GM20431 (cell line): ENCODE data around the gene MAD1L1.

Experiments used
- in situ Hi-C: fragments of 300-500 bp; cut with MseI, MboI; formaldehyde crosslinking; loops from one replicate; pipeline ENCODE4 v1.15.0; 2020; ENCODE audit warnings: low sequenced_read_pairs; ENCODE audit not compliant: unreplicated experiment

The MAD1L1 gene

DNA sequence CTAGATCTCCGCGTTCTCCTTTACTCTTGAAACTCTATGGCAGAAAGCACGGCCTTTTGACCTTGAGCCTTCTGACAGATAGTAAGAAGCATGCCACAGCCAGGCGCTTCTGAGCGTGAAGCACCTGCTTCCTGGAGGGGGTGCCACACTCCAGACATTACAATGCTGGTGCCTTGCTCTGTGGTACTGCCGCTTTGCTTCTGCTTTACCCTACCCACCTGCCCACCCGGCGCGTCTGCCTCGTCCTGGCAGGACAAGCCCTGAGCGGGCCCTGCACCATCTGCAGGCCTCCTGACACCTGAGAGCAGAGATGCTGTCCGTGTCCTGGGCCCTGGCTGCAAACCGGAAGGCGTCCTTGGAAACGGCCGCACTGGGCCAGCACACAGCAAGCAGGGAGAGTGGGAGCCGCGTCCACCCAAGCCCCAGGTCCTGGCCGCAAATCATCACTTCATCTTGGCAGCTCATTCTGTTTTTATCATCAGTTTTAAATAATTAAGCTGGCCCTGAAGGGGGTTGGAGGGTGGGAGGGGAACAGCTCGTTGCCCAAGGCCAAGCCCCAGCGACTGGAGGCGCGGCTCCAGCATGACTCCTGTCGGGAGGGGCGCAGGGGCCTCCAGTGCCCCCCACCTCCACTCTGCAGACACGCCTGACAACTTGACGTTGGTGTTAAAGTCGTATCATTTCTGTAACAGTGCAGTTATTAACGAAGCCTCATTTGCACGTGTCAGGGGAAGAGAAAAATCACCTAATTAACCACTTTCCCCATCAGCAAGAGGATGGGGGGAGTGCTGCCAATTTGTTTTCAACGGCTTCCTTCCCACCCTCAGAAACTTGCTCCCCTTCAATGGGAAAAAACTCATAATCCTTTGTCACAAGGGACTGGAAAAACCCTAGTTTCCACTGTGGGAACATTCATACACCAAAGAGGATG is 132.2 kb downstream of the MAD1L1 start:
- in situ Hi-C loops: no loop called here

DNA sequence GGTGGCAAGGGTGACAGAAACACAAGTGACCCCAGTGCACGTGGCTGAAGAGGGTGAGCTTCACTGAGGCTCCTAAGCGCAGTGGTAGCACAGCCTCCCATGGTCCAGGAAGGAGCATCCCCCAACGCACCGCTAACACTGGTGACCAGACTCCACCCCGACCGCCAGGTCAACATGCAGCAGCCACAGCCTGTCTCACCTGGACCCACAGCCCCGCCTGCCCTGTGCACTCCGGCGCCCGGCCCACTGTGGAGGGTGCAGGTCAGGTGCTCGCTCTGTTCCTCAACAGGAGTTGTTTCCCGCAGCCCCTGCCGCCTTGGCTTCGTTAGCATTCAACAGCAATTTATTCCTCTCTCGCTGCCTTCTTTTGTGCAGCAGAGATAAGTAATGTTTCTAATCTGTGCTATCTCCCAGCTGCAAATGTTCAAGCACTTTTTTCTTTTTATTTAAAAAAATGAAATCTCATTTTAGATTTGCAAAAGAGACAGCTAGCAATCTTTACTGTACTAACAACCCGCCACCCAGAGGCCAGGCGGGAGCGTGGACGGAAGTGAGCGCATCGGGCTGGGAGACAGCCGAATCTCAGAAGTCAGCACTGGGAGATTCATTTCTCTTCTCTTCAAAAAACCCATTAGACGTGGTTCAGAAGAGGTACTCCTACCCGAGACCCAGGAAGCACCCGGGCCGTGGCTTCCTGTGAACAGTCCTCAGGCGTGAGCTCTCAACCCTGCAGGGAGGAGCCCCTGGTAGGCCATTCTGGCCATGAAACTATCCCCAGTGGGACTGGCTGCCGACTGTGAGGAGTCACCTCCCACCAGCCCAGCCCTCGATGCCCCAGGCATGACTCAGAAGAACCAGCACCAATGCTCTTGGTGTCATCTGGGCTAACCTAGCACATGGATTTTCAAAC is 133.4 kb downstream of the MAD1L1 start:
- in situ Hi-C loops: no loop called here

DNA sequence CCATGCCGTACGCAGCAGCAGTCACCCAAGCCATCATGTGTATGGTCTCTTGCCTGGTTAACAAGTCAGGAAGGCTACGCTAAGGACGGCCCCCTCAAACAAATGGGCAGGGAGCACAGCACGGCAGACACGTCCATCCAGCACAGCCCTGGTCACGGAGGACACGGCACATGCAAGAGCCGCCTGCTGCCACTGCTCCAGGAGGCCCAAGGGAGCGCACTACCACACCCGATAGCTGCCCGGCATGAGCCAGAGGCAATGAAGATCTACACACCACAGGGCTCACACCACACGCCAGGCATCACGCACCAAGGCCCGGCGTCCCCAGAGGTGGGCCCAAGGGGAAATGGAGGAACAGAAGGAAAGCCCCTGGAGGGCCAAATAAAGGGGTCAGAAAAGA is 134.2 kb downstream of the MAD1L1 start:
- in situ Hi-C loops: no loop called here

DNA sequence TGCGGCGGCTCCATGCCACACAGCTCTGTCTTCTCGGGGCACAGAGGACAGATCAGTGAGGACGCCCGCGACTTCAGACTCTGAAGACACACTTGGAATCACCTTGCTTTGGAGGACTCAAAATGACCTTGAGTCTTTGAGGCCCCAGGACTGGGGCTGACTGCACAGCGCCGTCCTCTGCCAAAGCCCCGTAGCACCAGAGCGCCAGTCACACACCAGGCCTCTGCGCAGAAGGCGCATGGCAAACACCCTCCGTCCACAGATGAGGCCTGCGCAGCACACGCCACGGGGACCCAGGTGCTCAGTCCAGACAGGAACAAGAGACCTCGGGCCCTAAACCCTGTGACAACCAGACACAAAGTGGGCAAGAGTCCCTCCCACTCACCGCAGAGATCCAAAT is 134.7 kb downstream of the MAD1L1 start:
- in situ Hi-C loops: no loop called here

DNA sequence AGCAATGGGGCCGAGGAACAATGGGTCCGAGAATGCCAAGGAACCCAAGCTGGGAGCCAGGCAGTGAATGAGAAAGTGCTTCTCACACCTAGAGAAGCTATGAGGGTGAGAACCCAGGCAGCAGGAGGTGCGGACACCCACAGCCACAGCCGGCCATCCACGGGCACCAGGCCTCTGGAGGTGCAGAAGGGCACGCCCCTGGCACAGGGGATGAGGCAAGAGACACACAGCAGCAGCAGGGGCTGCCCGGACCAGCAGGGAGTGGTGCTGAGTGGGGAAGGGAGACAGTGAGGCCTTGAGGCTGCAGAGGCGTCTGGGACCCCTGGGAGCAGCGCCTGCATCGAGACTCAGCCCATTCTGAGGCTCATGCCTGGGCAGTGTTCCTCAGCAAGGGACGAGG is 135.3 kb downstream of the MAD1L1 start:
- in situ Hi-C loops: no loop called here

DNA sequence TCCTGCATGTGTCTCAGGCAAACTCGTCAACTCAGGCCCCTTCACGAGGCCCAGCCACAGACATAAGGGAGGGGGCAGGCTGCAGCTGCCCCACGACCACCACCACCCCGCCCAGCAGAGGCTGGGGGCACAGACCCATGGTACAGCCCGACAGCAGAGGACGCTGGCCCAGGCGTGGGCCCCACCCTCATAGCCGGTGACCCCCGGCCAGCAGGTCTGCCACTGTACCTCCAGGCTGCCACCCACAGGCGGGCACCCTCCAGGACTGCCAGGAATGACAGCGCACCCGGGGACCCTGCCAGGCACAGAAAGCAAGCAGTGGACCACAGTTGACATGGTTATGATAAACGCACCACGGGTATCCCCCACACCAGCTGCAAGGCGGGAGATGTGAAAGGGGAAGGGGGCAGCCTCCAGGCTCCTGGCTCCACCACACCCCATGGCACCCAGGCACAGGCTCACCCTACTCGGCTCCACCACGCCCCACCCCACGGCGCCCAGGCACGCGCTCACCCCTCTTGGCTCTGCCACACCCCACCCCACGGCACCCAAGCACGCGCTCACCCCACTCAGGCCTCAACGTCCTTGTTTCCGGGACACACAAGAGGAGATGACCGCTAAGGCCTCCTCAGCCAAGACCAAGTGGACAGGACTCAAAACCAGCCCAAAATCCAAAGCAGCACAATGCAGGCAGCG is 135.9 kb downstream of the MAD1L1 start:
- in situ Hi-C loops: no loop called here

DNA sequence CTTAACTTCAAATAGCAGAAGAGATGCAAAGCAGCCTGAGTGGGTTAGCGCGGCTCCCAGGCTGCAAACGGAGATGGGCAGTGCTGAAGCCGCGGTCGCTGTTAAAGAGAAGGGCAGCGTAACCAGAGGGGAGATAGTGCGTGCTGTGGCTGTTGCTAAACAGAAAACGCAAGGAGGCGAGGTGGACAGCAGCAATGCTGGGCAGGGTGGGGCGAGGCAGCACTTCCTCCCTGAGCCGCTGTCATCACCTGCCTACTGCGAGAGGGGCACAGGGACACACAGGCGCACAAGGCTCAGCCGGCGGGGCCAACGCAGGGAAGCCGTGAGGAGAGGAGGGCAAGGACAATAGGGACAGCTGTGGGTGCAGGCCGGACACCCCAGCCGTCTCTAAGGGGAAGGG is 137.3 kb downstream of the MAD1L1 start:
- in situ Hi-C loops: no loop called here

DNA sequence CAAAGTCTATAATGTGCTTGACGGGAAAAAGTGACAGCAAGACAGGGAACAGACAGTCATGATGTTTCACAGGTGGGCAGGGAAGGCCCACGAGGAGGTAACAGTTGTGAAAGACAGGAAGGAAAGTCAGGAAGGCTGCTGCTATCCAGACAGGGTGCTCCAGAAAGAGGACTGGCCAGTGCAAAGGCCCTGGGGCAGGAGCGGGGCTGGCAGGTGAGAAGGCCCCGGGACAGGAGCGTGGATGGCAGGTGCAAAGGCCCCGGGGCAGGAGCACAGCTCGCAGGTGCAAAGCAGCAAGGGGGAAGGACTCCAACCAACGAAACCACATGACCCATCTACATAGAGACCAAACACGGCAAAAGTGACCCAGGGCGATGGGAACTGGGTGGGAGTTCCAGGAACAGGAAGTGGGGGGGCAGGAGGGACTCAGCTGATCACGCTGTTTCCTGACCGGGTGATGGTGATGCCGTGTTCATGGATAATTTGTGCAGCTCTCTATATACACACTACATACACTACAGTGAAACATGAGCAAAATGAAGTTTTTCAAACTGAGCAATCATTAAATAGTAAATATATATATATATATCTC is 138.2 kb downstream of the MAD1L1 start:
- in situ Hi-C loops: no loop called here

DNA sequence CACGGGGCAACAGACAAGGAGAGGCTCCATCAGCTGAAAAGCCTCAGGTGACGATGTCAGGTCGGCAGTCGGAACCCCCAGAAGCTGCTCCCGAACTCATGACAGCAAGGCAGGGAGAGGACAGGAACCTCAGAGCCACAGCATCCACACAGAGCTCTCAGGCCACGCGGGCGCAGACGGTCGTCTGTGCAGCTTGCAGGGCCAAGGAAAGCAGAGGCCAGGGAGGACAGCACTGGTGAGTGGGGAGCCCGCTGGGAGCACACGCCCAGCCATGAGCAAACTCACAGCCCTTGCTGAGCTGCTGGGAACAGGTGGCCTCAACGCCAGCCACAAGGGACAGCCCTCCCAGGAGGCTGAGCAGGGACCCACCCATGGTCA is 138.9 kb downstream of the MAD1L1 start:
- in situ Hi-C loops: no loop called here

DNA sequence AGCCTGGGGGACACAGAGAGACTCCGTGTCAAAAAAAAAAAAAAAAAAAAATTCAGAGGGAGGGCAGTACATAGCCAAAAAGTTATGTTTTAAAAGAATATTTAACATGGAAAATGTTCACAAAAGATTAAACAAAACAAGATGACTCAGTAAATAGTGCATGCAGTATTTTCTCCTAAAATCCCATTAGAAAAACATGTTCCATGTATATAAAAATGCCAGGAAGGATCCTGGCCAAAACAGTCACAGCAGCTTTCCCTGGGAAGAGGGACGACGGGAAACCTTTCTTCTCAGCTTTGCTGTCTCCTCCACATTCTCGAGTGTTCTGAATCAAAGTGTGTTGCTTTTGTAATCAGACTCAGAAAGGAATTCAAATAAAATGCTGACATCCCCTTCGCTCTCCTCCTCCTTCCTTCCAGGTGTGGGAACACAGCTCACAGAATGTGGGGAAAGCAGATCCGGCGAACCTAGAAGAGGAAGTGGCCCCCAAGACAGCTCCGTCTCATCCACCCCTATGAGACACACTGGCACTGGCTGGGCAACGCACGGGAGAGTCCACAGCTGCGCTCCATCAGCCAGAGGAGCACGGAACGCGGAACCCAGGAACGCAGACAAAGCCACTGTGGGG is 139.4 kb downstream of the MAD1L1 start:
- in situ Hi-C loops: no loop called here

DNA sequence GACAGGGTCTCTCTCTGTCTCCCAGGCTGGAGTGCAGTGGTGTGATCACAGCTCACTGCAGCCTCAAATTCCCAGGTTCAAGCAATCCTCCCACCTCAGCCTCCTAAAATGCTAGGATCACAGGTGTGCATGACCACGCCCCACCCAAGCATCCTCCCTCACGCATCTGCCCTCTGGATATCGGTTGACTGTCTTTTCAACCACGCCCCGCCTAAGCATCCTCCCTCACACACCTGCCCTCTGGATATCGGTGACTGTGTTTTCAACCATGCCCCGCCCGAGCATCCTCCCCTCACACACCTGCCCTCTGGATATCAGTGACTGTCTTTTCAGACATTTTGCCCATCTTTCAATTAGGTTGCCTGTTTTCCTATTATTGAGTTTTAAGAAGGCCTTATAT is 140.5 kb downstream of the MAD1L1 start:
- in situ Hi-C loops: no loop called here

DNA sequence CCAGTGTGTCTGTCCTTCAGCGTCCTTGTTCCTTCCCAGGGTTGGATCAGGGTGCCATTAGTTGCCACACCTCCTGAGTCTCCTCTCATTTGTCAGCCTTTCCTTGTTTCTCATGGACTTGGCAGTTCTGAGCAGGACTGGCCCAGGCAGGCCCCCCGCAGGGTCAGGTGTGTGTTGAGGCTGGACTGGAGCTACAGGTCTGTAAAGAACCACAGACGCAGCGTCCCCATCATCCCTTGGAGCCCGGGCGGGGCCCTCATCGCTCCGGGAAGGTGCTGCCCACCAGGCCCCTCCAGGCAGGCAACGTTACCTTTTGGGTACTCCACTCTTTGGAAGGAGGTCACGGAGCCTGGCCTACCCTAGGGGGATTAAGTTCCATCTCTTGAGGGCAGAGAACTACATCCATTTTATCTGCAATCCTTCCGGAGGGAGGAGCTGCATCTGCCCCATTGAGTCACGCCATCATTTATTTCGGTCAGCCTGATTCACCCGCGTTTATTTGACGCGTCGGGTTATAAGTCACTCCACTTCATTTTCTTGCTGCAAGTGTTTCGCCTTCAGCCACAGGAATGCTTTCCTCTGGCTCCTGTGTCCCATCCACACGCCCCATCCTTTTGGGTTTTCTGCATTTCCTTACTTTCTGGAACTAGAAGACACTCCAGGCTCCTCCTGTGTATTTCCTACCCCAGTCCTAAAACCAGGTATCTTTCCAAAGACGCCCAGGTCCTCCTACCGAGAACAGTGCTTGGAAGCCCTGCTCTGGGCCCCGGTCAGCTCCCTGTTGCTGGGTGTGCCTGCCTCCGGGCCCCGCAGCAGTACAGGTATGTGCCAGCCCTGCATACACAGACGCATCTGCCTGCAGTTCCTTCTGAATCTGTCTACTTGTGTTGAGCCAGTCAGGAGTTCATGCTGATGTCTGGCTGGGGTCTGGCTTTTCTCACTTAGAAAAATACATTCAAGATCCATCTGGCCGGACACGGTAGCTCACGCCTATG is 141.9 kb downstream of the MAD1L1 start:
- in situ Hi-C loops: no loop called here

DNA sequence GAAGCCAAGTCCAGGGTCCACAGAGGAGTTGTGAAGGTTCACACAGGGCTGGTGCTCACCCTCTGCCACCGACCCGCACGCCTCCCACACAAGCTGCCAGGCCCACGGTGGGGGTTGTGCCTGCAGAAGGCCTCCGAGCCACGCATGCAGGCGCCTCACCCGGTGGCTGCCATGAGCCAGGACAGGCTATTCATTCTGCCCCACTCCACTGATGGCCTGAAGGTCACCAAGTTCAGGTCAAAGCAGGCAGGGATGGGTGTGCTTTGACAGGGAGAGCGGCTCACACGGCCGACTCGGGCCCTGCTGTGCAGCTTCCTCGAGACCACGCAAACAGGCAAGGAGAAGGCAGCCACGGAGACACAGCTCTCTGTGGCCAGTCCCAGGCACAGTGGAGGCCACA is 143.9 kb downstream of the MAD1L1 start:
- in situ Hi-C loops: no loop called here

DNA sequence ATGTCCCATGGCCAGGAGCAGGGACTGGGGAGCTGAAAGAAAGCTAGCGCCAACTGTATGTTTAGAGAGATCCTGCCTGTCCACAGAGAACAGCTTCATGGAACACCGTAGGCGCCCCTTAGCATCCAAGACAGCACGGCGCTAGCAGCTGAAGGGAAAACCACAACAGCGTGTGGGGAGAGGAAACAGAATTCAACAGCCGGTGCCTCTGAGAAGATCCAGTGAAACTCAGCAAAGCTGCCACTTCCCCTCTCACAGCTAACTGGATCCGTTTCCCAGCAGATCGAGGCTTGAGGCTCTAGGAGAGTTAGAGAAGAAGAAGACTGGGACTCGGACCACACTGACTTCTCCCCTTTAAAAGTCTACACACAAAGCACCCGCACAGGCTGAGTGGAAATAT is 145.0 kb downstream of the MAD1L1 start:
- in situ Hi-C loops: no loop called here

DNA sequence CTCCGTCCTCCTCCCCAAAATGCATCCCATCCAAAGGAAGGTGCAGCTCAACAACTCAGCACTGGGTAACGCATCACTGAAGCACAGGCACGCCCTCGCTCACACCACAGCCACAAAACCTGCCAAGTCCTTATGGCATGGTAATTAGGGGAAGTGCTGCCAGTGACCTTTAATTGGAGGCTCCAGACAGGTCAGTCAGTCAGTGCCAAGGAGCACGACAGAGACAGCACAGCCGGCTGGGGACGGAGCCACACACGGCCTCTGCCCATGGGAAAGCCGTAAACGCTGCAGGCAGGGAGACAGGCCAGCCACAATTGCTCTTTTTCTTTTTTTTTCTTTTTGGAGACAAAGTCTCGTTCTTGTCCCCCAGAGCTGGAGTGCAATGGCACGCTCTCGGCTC is 146.5 kb downstream of the MAD1L1 start:
- in situ Hi-C loops: no loop called here

DNA sequence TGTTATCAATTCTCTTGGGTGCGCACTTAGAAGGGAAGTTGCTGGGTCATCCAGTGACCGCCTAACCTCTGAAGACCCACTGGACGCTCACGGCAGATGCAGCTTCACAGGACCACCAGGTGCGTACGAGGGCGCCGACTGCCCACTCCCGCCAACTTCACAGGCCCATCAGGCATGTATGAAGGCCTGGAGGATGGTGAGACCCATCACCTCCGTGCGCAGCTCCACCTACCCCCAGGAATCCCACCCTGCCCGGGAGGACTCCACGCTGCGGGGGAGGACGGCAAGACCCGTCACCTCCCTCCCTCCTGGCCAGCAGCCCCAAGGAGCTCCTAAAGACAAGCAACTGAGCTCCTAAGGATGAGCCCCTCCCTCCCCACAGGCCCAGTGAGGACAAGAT is 146.9 kb downstream of the MAD1L1 start:
- in situ Hi-C loops: no loop called here

DNA sequence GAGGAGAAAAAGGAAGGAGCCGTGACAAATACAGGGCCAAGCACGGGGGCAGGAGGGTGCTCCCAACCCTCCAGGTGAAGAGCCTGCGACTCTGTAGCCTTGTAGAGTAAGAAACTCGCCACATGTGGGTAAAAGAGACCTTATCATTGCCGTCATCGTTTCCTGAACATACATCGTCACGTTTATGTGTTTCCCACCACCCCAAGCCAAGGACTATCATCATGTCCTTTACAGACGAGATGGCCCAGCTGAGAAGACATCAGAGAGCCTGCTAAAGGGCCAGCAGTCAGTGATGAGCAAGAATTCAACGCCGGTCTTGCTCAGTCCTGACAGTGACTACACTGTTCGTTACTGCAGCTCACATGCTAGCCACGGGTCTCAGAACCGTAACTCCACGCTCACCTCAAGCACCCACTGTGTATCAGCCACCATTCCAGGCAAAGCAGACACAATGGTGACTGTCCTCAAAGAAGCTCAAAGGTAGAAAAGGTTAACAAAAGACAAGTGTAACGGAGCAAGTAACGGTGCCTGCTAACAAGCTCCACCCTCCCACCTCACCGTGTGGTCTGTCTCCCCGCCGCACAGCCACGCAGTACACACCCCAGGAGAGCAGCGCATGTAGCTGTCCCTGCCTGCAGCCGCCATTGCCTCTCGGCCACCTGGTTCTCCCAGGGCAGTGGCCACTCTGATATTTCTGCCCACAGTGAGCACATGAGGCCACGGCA is 147.8 kb downstream of the MAD1L1 start:
- in situ Hi-C loops: no loop called here

DNA sequence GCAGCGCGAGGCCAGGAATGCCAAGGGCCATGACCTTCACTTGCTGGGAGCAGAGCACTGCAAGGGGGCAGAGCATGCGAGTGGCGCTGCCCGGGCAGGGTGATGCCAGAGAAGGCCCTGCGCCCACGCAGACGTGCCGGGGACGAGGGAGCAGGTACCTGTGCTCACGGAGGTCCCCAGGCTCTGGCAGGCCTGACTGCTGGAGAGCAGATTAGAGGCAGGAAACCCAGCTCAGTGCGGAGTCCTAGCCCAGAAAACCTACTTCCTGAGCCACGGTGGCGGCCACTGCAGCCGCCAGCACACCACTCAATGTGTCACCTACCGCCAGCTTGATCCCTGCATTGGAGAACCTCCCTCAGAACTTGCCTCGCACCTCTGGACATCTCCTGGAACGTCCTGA is 148.4 kb downstream of the MAD1L1 start:
- in situ Hi-C loops: no loop called here
